ENCODE data around the gene PRRT3. TPM values are rescaled to one million over a fixed set of nuclear protein-coding genes. Genes with fewer than 3 reads are reported as not detected.

PRRT3 gene
- total RNA-seq, 1 donor from 2014 or later: 8.2 TPM

GRCh38 chr3:9912294-9912935, 39.8 kb downstream of the PRRT3 start:
- TF ChIP-seq CTCF (conservative IDR thresholded peaks at IDR 0.05): no peak
- Mint-ChIP-seq H3K27ac (no peak overlapping the region), H3K9me3 (no peaks in the 10 kb centered on the region), H3K27me3 (no peaks in the 10 kb centered on the region), H3K36me3 (no peaks in the 10 kb centered on the region), H3K4me1 (ENCODE audit: unreplicated experiment) (peaks cover 14% of the 10 kb centered on the region), H3K4me3 (no peak overlapping the region)
- no peak for DNase-seq (ENCODE audit: extremely low spot score, unreplicated experiment)

- Mint-ChIP-seq H3K9me3 (no peaks in the 10 kb centered on the region), H3K4me3 (no peak overlapping the region), H3K27me3 (no peaks in the 10 kb centered on the region), H3K36me3 (no peaks in the 10 kb centered on the region), H3K27ac (no peak overlapping the region), H3K4me1 (ENCODE audit: unreplicated experiment) (peaks cover 11% of the 10 kb centered on the region)
- DNase-seq (ENCODE audit: extremely low spot score, unreplicated experiment): no peak
- no peak for TF ChIP-seq CTCF (conservative IDR thresholded peaks at IDR 0.05)
Measured at GRCh38 chr3:9911863-9912262, 40.3 kb downstream of the PRRT3 start.

GRCh38 chr3:9909221-9910013, 42.8 kb downstream of the PRRT3 start:
- peaks cover 4% of the 10 kb centered on the region for H3K4me1 Mint-ChIP-seq (ENCODE audit: unreplicated experiment)
- DNase-seq (ENCODE audit: extremely low spot score, unreplicated experiment): no peak
- H3K9me3 Mint-ChIP-seq: no peaks in the 10 kb centered on the region
- no peaks in the 10 kb centered on the region for H3K27me3 Mint-ChIP-seq
- no peak for TF ChIP-seq CTCF (conservative IDR thresholded peaks at IDR 0.05)
- H3K4me3 Mint-ChIP-seq: no peak overlapping the region
- no peaks in the 10 kb centered on the region for H3K36me3 Mint-ChIP-seq
- no peak overlapping the region for H3K27ac Mint-ChIP-seq

GRCh38 chr3:9908286-9908685, 43.9 kb downstream of the PRRT3 start:
- TF ChIP-seq CTCF (conservative IDR thresholded peaks at IDR 0.05): no peak
- H3K27ac Mint-ChIP-seq: no peak overlapping the region
- no peak for DNase-seq (ENCODE audit: extremely low spot score, unreplicated experiment)
- no peaks in the 10 kb centered on the region for H3K27me3 Mint-ChIP-seq
- H3K36me3 Mint-ChIP-seq: no peaks in the 10 kb centered on the region
- no peaks in the 10 kb centered on the region for H3K9me3 Mint-ChIP-seq
- H3K4me3 Mint-ChIP-seq: no peak overlapping the region
- H3K4me1 Mint-ChIP-seq (ENCODE audit: unreplicated experiment): peaks cover 7% of the 10 kb centered on the region

- Mint-ChIP-seq H3K27me3 (no peaks in the 10 kb centered on the region), H3K9me3 (no peaks in the 10 kb centered on the region), H3K4me3 (no peak overlapping the region), H3K36me3 (no peaks in the 10 kb centered on the region), H3K4me1 (ENCODE audit: unreplicated experiment) (peaks cover 18% of the 10 kb centered on the region), H3K27ac (no peak overlapping the region)
- no peak for TF ChIP-seq CTCF (conservative IDR thresholded peaks at IDR 0.05)
- no peak for DNase-seq (ENCODE audit: extremely low spot score, unreplicated experiment)
Measured at GRCh38 chr3:9906480-9906879, 45.7 kb downstream of the PRRT3 start.
